Occipital lobe (tissue), 2 donors: ENCODE data around the gene EYS. TPM values are rescaled to one million over a fixed set of nuclear protein-coding genes. Genes with fewer than 3 reads are reported as not detected.
"Not testable (repeated sequence)": the region's sequence is repeated elsewhere in the genome, so short reads cannot be mapped to it uniquely, and the experiment has no call there.

Experiments used
- DNase-seq: peaks from one replicate; lab custom pipeline; 2025; lab: John Stamatoyannopoulos, UW
- total RNA-seq: library from RNA; depleted of rRNA; stranded (reverse); fragments of >200 nt; gene quantifications from one replicate; pipeline ENCODE4 v1.2.3, GENCODE V29; 2014

The EYS gene
- total RNA-seq, 1 donor from 2014 or later = 0.78 TPM

DNA sequence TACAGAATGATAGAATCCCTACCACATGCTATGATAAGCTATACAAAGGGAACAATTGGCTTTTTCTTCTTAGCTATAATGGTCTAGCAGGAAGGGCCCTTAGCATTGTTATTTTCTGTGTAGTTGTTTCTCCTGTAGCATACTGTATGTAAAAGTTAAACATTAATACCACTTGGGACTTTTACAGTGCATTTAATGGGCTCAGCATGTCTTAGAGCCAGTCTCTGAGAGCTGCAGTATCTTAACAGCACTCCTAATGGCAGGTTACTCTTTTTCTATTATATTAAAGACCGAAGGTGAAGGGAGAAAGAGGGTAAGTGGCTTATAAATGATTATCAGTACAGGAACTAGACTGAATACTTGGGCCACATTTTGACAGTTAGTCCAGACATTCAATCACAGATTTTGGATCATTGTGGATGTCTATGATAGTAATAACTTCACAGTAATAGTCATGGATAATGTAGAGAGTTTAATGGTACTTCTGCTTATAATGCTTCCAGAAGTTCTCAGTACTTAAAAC lies 1780.7 kb downstream of the EYS start:
- DNase-seq = no peak

DNA sequence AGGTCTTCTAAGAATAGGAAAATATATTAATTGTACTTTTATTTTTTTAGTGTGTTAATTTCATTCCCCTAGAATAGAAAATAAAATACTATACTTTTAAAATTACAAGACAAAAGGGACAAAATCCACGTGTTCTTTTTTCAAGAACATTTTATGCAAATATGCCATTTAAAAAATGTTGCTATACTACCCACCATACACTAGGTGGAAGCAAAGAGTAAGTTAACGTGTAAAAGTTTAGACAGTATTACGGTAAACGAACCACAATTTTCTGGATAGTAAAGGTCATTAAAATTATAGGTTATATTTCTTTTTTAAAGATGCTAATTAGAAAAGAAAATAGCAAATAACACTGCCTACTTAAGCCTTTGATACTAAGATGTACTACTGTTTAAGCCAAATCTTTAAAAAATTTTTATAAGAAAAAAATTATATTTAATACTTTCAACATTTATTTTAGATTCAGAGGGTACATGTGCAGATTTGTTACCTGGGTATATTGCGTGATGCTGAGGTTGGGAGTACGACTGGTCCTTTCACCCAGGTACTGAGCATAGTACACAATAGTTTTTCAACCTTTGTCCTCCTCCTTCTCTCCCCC lies 1783.8 kb downstream of the EYS start:
- no peak for DNase-seq

DNA sequence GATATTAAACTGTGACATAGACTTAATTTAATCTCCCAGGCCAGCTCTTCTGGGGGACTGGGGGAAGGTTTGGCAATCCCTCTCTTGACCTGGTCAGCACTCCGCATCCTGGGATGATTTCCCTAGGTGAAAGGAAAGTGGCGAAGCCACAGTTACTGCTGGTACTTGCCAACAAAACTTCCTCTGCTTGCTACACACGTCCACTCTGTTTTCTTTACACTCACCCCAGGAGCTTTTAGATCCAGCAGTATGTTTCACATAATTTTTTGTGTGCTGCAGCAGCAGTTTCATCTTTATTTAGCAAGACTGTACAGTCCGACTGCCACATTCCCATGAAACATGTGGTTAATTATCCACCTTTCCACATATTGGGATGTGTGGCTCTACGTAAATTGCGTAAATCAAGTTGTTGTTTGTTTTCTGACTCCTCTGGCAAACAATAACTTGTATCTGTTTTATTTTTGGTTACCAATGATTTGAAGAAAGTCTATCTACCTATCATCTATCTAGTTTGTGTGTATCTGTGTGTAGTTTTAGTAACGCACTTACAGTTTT lies 1787.4 kb downstream of the EYS start:
- no peak for DNase-seq

DNA sequence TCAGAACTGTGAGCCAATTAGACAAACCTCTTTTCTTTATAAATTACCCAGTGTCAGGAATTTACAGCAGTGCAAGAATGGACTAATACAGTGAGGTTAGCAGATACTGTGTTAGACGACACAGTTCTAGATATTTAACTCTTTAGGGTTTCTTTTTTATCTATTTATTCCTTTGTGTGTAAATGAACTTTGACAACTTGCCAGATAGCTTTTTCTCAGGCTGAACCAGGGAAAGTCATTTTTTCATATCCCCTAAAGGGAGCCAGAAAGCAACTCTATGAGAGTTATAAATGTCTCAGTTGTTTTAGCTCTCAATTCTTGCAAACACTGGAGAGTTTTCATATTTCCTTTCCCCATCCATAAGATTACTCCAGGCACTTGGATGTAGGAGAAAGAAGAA lies 1794.1 kb downstream of the EYS start:
- DNase-seq = no peak

DNA sequence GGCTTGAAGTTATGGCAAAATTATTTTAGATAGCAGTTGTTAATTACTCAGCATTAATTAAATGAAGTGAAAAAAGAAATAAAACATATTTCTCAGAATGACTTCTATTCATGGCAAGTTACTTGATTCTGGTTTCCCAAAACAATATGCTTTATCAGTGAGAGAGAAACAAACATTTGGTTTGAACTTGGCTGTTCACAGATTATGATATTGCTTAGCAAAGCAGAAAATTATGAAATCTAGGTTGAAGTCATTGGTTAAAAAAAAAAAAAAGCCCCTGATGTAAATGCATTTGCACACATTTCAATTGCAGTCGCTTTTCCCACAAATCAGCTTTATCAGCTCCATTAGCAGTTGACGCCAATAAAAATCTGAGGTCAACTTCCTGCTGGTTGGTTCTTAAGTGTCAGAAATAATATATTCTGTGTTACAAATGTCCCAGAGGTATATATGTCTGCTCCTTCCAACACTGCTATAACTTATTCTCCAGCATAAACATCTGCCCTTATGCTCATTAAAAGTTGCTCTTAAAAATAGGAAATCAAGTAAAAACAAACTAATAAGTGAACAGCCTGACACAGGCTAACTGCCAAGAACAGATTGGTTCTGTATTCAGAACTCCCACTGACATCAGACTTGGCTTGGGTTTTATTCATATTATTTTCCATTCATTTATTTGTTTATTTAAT lies 1796.0 kb downstream of the EYS start:
- DNase-seq = no peak

DNA sequence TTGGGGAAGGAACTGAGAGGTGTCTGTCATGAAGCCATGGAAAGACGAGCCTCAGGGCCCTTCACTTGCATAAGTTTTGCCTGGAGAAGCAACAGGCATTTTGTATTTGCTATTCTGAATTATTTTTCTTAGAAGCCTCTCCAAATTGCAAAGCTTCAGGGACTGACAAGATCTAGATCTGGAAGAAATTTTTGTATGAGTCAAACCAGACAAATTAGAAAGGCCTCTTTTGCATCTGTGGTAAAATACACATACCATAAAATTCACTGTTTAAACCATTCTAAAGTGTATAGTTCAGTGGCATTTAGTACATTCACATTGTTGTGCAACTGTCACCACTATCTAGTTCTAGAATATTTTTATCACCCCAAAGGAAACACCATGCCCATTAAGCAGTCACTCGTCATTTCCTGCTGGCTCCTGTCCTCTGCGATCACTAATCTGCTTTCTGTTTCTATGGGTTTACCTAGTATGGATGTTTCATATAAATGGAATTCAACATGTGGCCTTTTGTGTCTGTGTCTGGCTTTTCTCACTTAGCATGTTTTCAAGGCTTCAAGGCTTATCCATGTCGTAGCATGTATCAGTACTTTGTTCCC lies 1802.3 kb downstream of the EYS start:
- no peak for DNase-seq

DNA sequence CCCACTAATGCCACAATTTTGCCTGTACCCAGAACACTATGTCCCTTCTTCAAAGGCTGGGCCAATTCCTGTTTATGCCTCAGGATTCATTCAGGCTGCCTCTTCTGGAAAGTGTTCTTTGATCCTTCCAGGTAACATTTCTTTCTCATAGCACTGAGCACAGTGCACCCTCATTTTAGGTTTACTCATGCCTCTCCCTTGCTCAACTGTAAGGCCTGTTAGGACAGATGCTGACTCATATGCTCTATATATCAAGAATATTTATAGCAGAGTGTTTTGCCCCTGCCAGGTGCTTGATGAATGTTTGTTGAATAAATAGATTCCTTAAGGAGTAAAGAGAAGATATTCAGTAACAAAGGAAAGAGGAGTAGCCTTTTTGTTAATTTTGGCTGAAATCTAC lies 1807.5 kb downstream of the EYS start:
- DNase-seq = no peak

DNA sequence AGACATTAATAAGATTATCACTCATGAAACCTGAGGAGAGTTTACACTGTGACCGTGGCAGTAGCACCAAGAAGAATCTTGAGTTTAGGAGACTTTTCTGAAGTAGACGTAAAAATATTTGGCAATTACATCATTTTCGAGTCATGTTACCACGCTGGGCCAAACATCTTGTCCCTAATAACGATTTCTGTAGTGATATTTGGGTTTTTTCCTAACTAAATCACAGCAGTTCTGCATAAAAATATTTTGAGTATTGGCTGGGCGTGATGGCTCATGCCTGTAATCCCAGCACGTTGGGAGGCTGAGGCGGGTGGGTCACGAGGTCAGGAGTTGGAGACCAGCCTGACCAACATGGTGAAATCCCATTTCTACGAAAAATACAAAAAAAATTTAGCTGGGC lies 1809.1 kb downstream of the EYS start:
- no peak for DNase-seq

DNA sequence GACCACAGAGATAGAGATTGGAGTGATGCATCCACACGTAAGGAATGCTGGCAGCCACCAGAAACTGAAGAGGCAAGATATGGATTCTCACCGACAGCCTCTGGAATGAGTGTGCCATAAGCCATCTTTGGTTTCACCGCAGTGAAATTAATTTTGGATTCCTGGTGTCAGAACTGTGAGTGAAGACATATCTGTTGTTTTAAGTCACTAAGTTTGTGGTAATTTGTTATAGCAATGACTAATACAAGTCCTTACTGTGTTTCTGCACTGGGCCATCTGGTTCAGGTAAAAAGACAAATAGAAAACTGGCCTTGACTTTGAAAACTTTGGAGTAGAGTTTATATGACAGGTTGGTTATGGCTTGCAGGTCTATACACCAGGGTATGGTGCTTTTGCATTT lies 1809.6 kb downstream of the EYS start:
- DNase-seq = no peak

DNA sequence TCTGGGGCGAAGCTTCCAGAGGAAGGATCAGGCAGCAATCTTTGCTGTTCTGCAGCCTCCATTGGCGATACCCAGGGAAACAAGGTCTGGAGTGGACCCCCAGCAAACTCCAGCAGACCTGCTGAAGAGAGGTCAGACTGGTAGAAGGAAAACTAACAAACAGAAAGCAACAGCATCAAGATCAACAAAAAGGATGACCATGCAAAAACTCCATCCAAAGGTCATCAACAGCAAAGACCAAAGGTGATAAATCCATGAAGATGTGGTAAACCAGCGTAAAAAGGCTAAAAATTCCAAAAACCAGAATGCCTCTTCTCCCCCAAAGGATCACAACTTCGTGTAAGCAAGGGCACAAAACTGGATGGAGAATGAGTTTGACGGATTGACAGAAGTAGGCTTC lies 1818.6 kb downstream of the EYS start:
- no peak for DNase-seq

DNA sequence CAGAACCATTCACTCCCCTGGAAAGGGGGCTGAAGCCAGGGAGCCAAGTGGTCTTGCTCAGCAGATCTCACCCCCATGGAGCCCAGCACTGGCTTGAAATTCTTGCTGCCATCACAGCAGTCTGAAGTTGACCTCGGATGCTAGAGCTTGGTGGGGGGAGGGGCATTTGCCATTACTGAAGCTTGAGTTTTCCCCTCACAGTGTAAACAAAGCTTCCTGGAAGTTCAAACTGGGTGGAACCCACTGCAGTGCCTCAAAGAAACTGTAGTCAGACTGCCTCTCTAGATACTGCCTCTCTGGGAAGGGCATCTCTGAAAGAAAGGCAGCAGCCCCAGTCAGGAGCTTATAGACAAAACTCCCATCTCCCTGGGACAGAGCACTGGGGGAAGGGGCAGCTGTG lies 1819.2 kb downstream of the EYS start:
- not testable (repeated sequence) for DNase-seq

DNA sequence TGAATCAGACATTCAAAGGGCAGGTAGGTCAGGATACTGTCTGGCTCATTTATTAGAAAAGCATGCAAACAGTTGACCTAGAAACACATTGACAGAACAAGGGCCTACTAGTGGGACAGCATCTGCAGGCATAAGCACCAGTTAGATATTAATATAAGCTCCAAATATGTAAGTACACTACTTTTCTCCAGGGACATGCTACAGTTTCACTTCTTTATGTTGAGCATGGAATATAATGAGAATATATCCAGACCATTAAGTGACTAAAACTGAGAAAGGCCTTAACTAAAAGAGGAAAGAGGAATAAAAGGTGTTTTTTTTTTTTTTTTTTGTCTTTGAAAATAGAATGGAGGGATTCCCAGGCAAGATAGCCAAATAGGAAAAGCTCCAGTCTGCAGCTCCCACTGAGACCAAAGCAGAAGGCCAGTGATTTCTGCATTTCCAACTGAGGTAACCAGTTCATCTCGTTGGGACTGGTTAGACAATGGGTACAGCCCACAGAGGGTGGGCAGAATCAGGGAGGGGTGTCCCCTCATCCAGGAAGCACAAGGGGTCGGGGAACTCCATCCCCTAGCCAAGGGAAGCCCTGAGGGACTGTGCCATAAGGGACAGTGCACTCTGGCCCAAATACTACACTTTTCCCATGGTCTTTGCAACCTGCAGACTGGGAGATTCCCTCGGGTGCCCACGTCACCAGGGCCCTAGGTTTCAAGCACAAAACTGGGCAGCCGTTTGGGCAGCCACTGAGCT lies 1819.8 kb downstream of the EYS start:
- DNase-seq = no peak

DNA sequence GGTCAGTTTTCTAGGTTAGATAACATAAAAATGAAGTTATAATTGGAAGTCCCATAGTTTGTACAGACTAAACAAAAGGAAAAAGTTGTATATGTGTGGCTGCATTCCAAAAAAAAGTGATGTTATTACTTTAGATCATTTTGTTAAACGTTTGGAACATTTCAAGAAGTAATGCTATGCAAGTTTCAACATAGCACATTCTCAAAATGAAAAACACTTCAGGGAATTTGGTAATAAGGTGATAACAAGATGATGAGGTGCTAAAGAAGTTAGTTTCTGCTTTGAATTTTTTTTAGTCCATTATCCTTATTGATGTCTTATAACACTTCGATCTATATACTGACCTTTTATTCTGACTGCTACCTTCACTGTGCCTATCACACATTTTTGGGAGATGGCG lies 1820.7 kb downstream of the EYS start:
- DNase-seq = no peak

DNA sequence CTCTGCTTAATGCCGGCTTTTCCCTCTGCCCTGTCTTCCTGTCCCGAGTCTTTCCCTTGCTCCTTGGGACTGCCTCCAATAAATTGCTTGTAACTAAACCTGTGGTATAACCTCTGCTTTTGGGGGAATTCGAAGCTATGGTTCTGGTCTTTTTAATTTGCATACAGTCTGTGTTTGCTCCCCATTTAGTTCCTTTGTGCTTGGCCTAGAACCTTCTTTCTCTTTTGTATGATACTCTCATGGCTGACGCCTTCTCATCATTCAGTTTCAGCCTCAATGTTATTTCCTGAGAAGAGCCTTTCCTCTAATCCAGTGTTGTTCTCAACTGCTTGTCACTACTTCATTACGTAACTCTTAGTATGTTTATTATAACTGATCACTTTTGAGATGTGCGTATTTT lies 1823.4 kb downstream of the EYS start:
- DNase-seq = no peak

DNA sequence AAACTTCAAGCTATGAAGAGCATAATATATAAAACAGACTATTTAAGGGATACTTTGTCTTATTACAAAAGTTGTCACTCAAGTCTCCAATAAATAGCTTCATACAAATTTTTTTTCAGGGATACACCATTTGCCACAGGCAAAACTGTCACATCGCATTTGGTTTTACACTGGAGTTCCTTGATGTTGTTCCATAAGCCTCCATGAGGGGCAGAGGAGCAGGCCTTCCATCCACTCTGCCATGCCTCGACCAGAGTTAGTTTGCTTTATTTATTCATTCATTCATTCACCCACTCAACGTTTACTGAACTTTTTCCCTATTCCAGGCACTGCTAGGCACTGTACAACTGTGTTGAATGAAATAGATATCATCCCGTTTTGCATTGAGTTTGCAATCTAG lies 1824.8 kb downstream of the EYS start:
- DNase-seq = no peak

DNA sequence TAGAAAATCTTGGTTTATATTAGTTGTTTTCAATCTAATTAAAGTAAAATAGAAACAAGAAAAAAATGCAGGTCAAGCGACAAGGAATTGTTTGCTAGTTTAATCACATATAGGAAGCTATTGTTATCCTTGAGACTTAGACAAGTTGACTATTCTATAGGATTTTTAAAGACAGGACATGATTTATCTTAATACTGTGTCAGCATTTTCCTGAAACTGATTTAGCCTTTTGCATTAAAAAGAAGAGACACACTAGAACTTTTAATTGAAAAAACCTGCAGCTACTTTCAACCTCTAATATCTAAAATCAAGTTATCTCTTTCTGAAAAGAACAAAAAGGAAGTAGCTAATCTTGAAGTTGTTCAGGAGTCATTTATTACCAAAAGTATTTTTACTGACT lies 1825.2 kb downstream of the EYS start:
- no peak for DNase-seq

DNA sequence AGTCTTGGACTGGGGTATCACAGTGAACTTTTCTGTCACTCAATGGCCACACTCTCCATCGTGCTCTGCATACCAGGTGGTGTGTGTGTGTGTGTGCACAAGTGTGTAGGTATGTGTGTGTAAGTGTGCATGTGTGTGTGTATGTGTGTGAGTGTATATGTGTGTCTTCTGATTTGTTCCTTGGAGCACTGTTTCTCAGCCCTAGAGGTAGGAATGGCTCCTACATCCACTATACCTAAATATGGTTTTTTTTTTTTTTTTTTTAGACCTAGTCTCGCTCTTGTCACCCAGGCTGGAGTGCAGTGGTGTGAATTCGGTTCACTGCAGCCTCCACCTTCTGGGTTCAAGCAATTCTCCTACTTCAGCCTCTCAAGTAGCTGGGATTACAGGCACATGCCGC lies 1834.8 kb downstream of the EYS start:
- DNase-seq = no peak

DNA sequence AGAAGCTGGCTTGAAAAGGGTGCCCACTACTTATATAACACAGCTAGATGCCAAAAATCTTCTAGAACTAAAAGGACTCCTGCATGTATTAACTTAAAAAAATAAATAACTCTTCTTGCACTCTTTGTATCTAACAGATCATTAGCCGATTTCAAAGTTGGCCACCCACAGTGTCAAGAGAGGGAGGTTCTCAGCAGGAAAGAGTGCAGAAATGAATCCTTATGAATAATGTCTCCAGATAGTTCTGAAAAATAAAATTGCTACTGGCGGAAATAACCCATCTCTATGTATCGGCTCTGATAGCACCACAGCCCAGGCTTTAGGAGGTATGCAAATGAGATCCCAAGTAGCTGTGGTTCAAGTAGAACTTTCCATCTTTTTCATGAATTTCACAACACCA lies 1838.7 kb downstream of the EYS start:
- DNase-seq = no peak

DNA sequence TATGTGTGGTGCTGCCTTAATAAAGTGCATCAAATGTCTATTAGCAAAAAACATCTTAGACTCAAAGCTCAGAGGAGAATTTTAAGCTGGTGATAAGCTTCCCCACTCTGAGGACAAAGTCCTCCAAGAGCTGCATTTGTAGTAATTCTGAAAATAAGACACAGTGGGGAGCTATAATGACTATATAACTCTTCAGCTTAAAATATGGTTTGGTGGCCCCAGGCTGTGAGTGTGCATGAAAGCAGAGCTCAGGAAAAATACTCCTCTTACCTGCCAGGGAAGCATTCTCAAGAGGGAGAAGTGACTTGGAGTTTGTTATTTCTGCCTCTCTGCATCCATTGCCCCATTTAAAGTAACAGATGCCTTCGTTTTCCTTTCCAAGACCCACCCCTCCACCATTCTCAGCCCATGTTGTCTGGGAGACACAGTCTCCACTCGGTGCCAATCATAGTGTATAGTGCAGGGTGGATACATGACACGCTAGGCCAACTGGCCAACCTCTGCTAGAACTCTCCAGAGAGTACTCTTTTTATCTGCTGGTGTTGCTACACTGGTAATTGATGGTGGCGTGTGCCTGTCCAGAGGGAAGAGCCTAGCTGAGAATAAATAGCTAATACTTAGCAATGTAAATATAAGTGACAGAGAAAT lies 1842.2 kb downstream of the EYS start:
- no peak for DNase-seq

DNA sequence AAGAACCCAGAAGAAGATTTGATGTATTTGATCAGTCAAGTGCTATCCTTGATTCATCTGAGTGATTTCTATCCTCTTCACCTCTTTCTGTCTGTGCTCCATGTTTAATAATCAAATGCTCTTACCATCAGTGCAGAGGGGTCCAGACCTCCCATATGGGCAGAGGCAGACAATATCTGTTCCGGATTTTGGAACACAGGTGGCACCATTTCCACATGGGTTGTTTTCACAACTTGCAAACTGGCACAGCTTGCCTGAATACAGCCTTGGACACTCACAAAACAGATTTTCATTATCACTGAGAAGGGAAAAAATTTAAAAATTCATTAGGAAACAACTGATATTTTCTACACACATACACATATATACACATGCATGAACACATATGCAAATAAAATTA lies 1843.0 kb downstream of the EYS start:
- DNase-seq = no peak

DNA sequence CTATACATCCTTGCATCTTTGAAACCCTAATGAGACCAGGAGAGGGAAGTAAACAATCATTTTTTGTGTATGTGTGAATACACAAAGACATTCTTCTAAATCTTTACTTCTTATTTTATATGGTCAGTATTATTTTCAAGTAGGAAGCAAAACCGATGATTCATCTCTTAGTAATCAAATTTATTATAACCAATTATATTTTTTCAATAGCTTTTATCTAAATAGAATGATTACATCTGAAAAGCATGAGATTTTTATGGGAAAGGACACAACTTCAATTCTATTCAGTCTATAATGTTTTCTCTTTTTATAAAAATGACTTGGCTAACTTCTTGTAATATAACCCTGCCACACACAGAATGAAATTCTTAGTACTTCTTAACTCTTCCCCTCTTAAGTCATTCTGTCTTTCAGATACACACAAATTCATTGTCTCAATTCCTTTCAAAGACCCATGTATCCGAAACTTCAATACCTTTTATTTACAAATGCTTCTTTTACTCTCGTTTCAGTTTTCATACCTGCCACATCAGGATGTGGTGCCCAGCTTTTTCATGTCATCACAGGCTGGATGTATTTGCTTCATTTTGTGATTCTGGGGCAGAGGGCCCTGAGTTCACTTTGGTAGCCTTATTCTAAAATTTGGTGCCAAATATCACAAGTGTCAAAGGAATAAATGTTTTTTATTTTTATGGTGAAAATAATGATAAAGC lies 1844.4 kb downstream of the EYS start:
- no peak for DNase-seq
